K562 (cell line): ENCODE measurements around the gene SLC14A1. TPM values are rescaled to one million over a fixed set of nuclear protein-coding genes. Genes with fewer than 3 reads are reported as not detected.

Experiments
- CUX1 ChIP-seq: fragments of 200-800 bp; sonication (Bioruptor generic); IDR thresholded peaks from 2 replicates; pipeline ENCODE4 v1.6.1; 2016; ENCODE audit warnings: missing genetic modification characterization, missing compliant biosample characterization
- LEF1 ChIP-seq: fragments of 450-650 bp; IDR thresholded peaks from 2 replicates; pipeline ENCODE4 v1.6.1; 2016; ENCODE audit warnings: mild to moderate bottlenecking
- NFIC ChIP-seq: fragments of 450-650 bp; IDR thresholded peaks from 2 replicates; pipeline ENCODE4 v1.6.1; 2017; ENCODE audit warnings: mild to moderate bottlenecking, inconsistent platforms
- POLR3A ChIP-seq: IDR thresholded peaks from 2 replicates; pipeline ENCODE4 v1.6.1; 2011; ENCODE audit warnings: borderline replicate concordance, mild to moderate bottlenecking, moderate library complexity; ENCODE audit not compliant: insufficient read length, insufficient read depth; ENCODE audit errors: extremely low read depth
- RAD51 ChIP-seq: fragments of 450-650 bp; IDR thresholded peaks from 2 replicates; pipeline ENCODE4 v1.7.1; 2016; ENCODE audit warnings: low read depth, mild to moderate bottlenecking, borderline replicate concordance
- TCF15 ChIP-seq: fragments of 250-450 bp; sonication (Bioruptor Pico); IDR thresholded peaks from 2 replicates; pipeline ENCODE4 v1.8.0; 2022; ENCODE audit warnings: moderate library complexity, mild to moderate bottlenecking, inconsistent platforms
- ZFP36 ChIP-seq: fragments of 150-350 bp; IDR thresholded peaks from 2 replicates; pipeline ENCODE4 v1.6.1; 2018; ENCODE audit warnings: low read length, low read depth; ENCODE audit not compliant: partially characterized antibody
- ZKSCAN1 ChIP-seq: fragments of 150-350 bp; IDR thresholded peaks from 2 replicates; pipeline ENCODE4 v1.6.1; 2016; ENCODE audit warnings: low read depth, low read length
- ZNF395 ChIP-seq: fragments of 200-800 bp; sonication (Bioruptor generic); IDR thresholded peaks from 2 replicates; pipeline ENCODE4 v1.6.1; 2017; ENCODE audit warnings: missing genetic modification characterization, missing compliant biosample characterization
- polyA plus RNA-seq, 8 experiments: library from polyadenylated mRNA; depleted of rRNA in 4 of 8; stranded (reverse) in 5 of 8; unstranded in 3 of 8; fragments of >200 nt; fragmentation: Nextera tagmentation in 2 of 8; fragmentation: Illumina TruSeq in 1 of 8; extraction: Ambion mirVana in 2 of 8; extraction: Trizol in 1 of 8; gene quantifications; 2 replicates each; pipeline versions ENCODE4 v1.2.1 to v1.2.3, GENCODE V29; 2011 to 2014; ENCODE audit warnings: inconsistent platforms in 1 of 8, missing spikeins in 1 of 8
- total RNA-seq, 7 experiments: library from RNA; depleted of rRNA in 6 of 7; stranded (reverse); fragments of >200 nt in 6 of 7; fragmentation: Illumina TruSeq in 2 of 7; extraction: Trizol in 2 of 7; gene quantifications; 2 replicates each; pipeline versions ENCODE4 v1.2.1 to v1.2.3, GENCODE V29; 2011 to 2021; ENCODE audit warnings: low replicate concordance in 1 of 7

Gene SLC14A1
- total and polyA plus RNA-seq, 9 of the 15 experiments (the other 6 are each of a cell fraction or from before 2014, with no cell fraction given) = 0.14 to 0.40 (median 0.20) TPM; not detected in 6

GRCh38 chr18:45755934-45756333 is 32.0 kb downstream of the SLC14A1 start (continued):
- TF ChIP-seq CUX1 (CRISPR knock-in tag) (no peak), ZKSCAN1 (no peak), ZFP36 (no peak), ZNF395 (CRISPR knock-in tag) (no peak), LEF1 (no peak), POLR3A (no peak), TCF15 (CRISPR knock-in tag) (no peak), RAD51 (no peak), NFIC (peak; percentile 99)
